ENCODE results near the gene TH.
"Not testable (repeated sequence)": the region's sequence is repeated elsewhere in the genome, so short reads cannot be mapped to it uniquely, and the experiment has no call there.

Gene TH

DNA sequence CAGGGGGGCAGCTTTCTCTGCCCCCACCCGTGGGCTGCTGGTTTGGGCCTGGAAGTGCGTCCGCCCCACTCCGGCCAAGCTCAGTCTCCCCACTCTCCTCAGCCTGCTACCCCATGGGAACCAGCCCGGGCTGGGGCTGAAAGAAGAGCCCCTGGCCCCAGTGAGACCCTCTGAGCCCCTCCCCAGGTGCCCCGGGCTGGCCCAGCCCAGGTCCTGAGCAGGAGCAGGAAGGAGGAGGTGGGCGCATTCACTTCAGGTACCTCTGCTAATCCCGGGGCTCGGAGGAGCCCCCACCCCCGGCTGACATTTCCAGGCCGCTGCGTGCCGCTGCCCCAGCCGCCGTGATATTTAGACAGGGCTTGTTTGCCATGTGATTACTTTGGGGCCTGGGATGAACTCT is 8.7 kb upstream of the TH start:
- Histone ChIP-seq H3K4me1 (ENCODE audit: low read depth, poor library complexity, severe bottlenecking) (peaks cover 4% of the 10 kb centered on the region), H3K9ac (no peak overlapping the region), H3K4me2 (no peak overlapping the region), H3K79me2 (ENCODE audit: insufficient read depth, low read depth) (no peaks in the 10 kb centered on the region), H3K36me3 (ENCODE audit: insufficient read depth) (no peaks in the 10 kb centered on the region), H4K20me1 (ENCODE audit: insufficient read depth) (no peaks in the 10 kb centered on the region), H2AFZ (ENCODE audit: low read depth) (no peak overlapping the region), H3K27ac (no peak overlapping the region), H3K27me3 (ENCODE audit: insufficient read depth, low read depth) (peaks cover 89% of the 10 kb centered on the region), H3K4me3 (IDR thresholded peaks at IDR 0.05; ENCODE audit: insufficient read depth, low read depth, low read length) (no peak overlapping the region)
- TF ChIP-seq, protein P1, sequence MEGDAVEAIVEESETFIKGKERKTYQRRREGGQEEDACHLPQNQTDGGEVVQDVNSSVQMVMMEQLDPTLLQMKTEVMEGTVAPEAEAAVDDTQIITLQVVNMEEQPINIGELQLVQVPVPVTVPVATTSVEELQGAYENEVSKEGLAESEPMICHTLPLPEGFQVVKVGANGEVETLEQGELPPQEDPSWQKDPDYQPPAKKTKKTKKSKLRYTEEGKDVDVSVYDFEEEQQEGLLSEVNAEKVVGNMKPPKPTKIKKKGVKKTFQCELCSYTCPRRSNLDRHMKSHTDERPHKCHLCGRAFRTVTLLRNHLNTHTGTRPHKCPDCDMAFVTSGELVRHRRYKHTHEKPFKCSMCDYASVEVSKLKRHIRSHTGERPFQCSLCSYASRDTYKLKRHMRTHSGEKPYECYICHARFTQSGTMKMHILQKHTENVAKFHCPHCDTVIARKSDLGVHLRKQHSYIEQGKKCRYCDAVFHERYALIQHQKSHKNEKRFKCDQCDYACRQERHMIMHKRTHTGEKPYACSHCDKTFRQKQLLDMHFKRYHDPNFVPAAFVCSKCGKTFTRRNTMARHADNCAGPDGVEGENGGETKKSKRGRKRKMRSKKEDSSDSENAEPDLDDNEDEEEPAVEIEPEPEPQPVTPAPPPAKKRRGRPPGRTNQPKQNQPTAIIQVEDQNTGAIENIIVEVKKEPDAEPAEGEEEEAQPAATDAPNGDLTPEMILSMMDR (conservative IDR thresholded peaks at IDR 0.05; ENCODE audit: low read depth, low read length), result no peak

DNA sequence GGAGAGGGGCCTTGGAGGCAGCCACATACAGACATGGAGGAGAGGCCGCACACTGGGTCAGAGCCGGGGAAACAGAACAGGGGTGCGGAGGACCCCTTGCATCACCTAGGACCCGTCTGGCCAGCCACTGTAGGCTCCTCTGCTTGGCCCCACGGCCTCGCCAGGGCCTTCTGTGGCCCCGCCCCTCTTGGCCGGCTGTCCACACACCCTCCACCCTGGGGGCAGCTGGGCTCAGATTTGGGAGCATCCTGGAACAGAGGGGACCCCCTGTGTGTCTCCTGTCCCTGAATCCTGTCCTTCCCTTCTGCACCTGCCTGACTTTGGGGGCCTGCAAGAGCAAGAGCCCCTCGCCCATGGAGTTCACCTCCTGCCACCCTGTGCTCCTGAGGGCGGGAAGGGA is 7.9 kb upstream of the TH start:
- H3K9ac ChIP-seq, result no peak overlapping the region
- no peaks in the 10 kb centered on the region for H3K79me2 ChIP-seq (ENCODE audit: insufficient read depth, low read depth)
- H3K36me3 ChIP-seq (ENCODE audit: insufficient read depth), result no peaks in the 10 kb centered on the region
- no peak overlapping the region for H3K4me2 ChIP-seq
- H3K27me3 ChIP-seq (ENCODE audit: insufficient read depth, low read depth), result peaks cover 86% of the 10 kb centered on the region
- TF ChIP-seq, protein P1 (conservative IDR thresholded peaks at IDR 0.05; ENCODE audit: low read depth, low read length), result no peak
- no peak overlapping the region for H2AFZ ChIP-seq (ENCODE audit: low read depth)
- H3K27ac ChIP-seq, result no peak overlapping the region
- no peak overlapping the region for H3K4me3 ChIP-seq (IDR thresholded peaks at IDR 0.05; ENCODE audit: insufficient read depth, low read depth, low read length)
- H4K20me1 ChIP-seq (ENCODE audit: insufficient read depth), result no peaks in the 10 kb centered on the region
- peaks cover 4% of the 10 kb centered on the region for H3K4me1 ChIP-seq (ENCODE audit: low read depth, poor library complexity, severe bottlenecking)

DNA sequence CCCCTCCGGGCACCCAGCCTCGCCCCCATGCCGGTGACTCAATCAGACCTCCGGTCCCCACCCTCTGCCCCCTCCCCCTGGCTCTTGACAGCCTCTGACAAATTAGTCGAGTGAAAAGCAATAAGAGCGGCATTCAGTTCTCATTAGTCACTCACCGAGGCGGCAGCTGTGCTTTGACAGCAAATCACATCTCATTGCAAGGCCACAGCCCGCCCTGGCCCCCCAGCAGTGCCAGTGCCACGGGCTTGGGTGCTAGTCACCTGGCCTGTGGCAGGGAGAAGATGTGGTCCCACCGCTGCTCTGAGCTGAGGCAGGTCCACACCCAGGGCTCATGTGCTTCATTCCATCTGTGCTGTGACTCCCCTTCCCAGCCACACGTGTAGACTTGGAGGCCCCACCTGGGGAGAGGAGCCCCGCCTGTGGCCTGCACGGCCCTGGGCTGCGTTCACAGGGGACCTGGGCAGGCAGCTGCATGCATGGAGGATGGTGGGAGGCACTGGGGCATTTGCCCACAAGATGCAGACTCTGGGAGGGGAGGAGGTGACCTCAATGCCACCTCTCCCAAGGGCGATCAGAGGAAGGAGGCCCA is 7.4 kb upstream of the TH start:
- H3K4me2 ChIP-seq, result no peak overlapping the region
- H3K27me3 ChIP-seq (ENCODE audit: insufficient read depth, low read depth), result peaks cover 86% of the 10 kb centered on the region

DNA sequence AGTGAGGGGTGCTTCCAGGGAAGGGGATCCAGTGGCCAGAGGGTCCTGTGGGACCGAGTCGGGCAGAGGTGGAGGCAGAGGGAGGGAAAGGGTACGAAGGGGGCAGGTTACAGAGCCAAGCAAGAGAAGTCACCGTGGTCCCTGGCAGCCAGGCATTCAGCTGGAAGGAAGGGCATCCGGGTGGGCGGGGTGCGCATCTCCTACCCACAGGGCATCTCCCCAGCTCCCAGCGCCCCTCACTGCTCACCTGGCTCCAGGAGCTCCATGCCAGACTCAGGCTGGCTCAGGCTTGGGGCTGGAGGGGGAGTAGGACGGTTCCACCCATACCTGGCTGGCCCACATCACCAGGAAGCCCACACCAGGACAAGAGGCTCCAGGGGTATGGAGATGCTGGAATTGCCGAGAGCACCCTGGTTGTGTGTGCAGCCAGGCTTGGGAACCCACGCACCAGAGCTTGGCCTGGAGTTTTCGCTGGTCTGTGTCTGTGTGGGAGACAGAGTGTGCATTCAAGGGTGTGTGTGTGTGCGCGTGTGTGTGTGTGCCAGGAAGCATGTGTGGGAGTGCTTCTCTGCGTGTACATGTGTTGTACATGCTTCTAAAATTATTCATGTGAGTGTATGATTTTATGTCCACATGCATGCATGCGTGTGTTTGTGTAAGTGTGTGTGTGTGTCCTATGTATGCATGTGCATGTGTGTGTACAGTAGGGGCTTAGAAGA is 6.6 kb upstream of the TH start:
- not testable (repeated sequence) for H3K4me3 ChIP-seq (IDR thresholded peaks at IDR 0.05; ENCODE audit: insufficient read depth, low read depth, low read length); H3K9ac ChIP-seq; H2AFZ ChIP-seq (ENCODE audit: low read depth); H3K4me1 ChIP-seq (ENCODE audit: low read depth, poor library complexity, severe bottlenecking); H4K20me1 ChIP-seq (ENCODE audit: insufficient read depth); H3K27ac ChIP-seq; H3K36me3 ChIP-seq (ENCODE audit: insufficient read depth); H3K79me2 ChIP-seq (ENCODE audit: insufficient read depth, low read depth); H3K4me2 ChIP-seq
- peaks cover 85% of the 10 kb centered on the region for H3K27me3 ChIP-seq (ENCODE audit: insufficient read depth, low read depth)

More for the DNA sequence above, 7.4 kb upstream of the TH start:
- peaks cover 4% of the 10 kb centered on the region for H3K4me1 ChIP-seq (ENCODE audit: low read depth, poor library complexity, severe bottlenecking)
- no peaks in the 10 kb centered on the region for H4K20me1 ChIP-seq (ENCODE audit: insufficient read depth)
- H3K4me3 ChIP-seq (IDR thresholded peaks at IDR 0.05; ENCODE audit: insufficient read depth, low read depth, low read length), result no peak overlapping the region
- H3K79me2 ChIP-seq (ENCODE audit: insufficient read depth, low read depth), result no peaks in the 10 kb centered on the region
- H3K36me3 ChIP-seq (ENCODE audit: insufficient read depth), result no peaks in the 10 kb centered on the region
- no peak overlapping the region for H3K9ac ChIP-seq
- no peak overlapping the region for H2AFZ ChIP-seq (ENCODE audit: low read depth)
- no peak overlapping the region for H3K27ac ChIP-seq
- TF ChIP-seq, protein P1 (conservative IDR thresholded peaks at IDR 0.05; ENCODE audit: low read depth, low read length), result no peak

DNA sequence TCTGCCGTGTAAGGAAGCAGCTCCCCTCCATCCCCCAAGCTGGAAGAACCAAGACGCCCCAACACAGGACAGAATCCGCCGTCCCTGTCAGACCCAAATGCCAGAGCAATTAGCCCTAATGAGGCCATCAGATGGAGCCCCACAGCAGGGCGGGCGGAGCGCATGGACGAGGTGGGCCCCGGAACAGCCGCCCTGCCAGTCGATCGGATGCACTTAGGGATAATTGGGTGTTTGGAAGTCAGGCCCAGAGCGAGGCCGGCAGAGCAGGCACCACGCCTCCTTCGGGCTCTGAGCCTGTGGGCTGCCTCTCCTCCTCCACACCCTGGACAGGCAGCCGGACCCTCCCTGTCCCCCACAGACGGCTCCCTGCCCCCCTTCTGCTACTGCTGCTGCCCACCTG is 5.5 kb upstream of the TH start:
- TF ChIP-seq, protein P1 (conservative IDR thresholded peaks at IDR 0.05; ENCODE audit: low read depth, low read length), result no peak
- Histone ChIP-seq H3K4me1 (ENCODE audit: low read depth, poor library complexity, severe bottlenecking) (peaks cover 4% of the 10 kb centered on the region), H3K9ac (no peak overlapping the region), H3K27me3 (ENCODE audit: insufficient read depth, low read depth) (peaks cover 85% of the 10 kb centered on the region), H3K4me2 (no peak overlapping the region), H2AFZ (ENCODE audit: low read depth) (no peak overlapping the region), H3K27ac (no peak overlapping the region), H4K20me1 (ENCODE audit: insufficient read depth) (no peaks in the 10 kb centered on the region), H3K79me2 (ENCODE audit: insufficient read depth, low read depth) (no peaks in the 10 kb centered on the region), H3K4me3 (IDR thresholded peaks at IDR 0.05; ENCODE audit: insufficient read depth, low read depth, low read length) (no peak overlapping the region), H3K36me3 (ENCODE audit: insufficient read depth) (no peaks in the 10 kb centered on the region)

All from KMS-11 (cell line).